ENCODE data around the gene GALNT18.

GALNT18 gene

DNA sequence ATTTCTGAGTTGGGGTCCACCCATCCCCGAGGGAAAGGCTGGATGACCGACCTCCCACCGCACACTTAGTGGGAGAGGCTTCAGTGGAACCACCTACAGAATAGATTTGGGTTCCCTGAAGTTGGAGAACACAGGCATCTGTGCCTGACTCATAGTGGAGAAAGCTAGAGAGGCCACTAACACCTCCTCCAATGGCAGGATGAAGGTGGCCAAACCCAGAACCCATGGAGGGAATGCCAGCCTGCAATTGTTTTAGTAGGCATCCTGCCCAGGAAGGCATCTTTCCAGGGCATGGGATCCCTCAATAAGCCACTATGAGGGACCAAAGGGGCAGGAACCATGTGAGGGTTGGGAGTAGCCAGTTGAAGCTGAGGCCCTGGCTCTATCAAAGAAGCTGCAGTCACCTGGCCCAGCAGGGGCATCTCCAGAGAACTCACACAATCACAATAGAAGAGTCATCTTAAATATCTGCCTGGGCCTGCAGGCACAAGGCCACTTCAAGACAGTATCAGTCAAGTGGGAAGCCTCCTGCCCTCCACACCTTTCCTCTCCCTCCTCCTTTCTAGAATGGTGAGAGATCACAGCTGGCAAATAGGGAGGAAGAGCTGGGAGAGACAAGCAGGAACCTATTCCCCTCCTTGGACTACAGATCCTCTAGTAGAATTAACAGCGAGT lies 144.7 kb downstream of the GALNT18 start:
- Histone ChIP-seq H3K27me3 (ENCODE audit: control insufficient read depth, insufficient read depth, low read length) (no peaks in the 10 kb centered on the region), H3K9me3 (ENCODE audit: control insufficient read depth, insufficient read depth, low read length) (no peaks in the 10 kb centered on the region), H3K4me3 (ENCODE audit: low read depth, low read length) (no peak overlapping the region), H3K27ac (ENCODE audit: low read depth, low read length) (no peak overlapping the region), H3K4me1 (ENCODE audit: control insufficient read depth, insufficient read depth, low read length) (peaks cover 16% of the 10 kb centered on the region), H3K9ac (ENCODE audit: low read depth, low read length) (no peak overlapping the region), H3K36me3 (ENCODE audit: control insufficient read depth, insufficient read depth, low read length) (no peaks in the 10 kb centered on the region)

- Histone ChIP-seq H3K36me3 (ENCODE audit: control insufficient read depth, insufficient read depth, low read length) (no peaks in the 10 kb centered on the region), H3K9me3 (ENCODE audit: control insufficient read depth, insufficient read depth, low read length) (no peaks in the 10 kb centered on the region), H3K27ac (ENCODE audit: low read depth, low read length) (no peak overlapping the region), H3K4me3 (ENCODE audit: low read depth, low read length) (no peak overlapping the region), H3K27me3 (ENCODE audit: control insufficient read depth, insufficient read depth, low read length) (no peaks in the 10 kb centered on the region), H3K4me1 (ENCODE audit: control insufficient read depth, insufficient read depth, low read length) (peaks cover 16% of the 10 kb centered on the region), H3K9ac (ENCODE audit: low read depth, low read length) (no peak overlapping the region)
These were observed 145.3 kb downstream of the GALNT18 start for GRCh38 chr11:11476499-11476898.

DNA sequence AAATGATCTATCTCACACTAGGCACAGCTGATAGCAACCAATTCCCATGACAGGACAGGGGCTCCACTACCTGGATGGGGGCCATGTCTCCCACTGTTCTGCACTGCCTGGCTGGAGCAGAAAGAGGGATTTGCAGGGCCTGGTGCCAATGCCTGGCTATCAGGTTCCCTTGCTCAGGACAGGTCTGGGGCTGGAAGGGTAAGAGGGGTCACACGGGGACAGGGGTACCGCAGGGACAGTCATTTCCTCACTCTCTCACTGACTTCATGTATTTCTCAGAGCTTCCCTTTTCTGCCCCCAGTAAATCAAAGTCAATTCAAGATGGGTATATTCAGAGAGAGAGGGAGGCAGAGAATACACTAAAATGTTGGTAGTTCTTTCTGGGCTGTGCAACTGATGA lies 149.7 kb downstream of the GALNT18 start:
- Histone ChIP-seq H3K27ac (ENCODE audit: low read depth, low read length) (no peak overlapping the region), H3K4me3 (ENCODE audit: low read depth, low read length) (no peak overlapping the region), H3K27me3 (ENCODE audit: control insufficient read depth, insufficient read depth, low read length) (no peaks in the 10 kb centered on the region), H3K36me3 (ENCODE audit: control insufficient read depth, insufficient read depth, low read length) (no peaks in the 10 kb centered on the region), H3K9ac (ENCODE audit: low read depth, low read length) (no peak overlapping the region), H3K4me1 (ENCODE audit: control insufficient read depth, insufficient read depth, low read length) (peaks cover 8% of the 10 kb centered on the region), H3K9me3 (ENCODE audit: control insufficient read depth, insufficient read depth, low read length) (no peaks in the 10 kb centered on the region)

GRCh38 chr11:11471201-11471600 lies 150.6 kb downstream of the GALNT18 start:
- H3K9ac ChIP-seq (ENCODE audit: low read depth, low read length), result no peak overlapping the region
- H3K27me3 ChIP-seq (ENCODE audit: control insufficient read depth, insufficient read depth, low read length), result no peaks in the 10 kb centered on the region
- no peak overlapping the region for H3K4me3 ChIP-seq (ENCODE audit: low read depth, low read length)
- H3K9me3 ChIP-seq (ENCODE audit: control insufficient read depth, insufficient read depth, low read length), result no peaks in the 10 kb centered on the region
- H3K36me3 ChIP-seq (ENCODE audit: control insufficient read depth, insufficient read depth, low read length), result no peaks in the 10 kb centered on the region
- no peak overlapping the region for H3K27ac ChIP-seq (ENCODE audit: low read depth, low read length)
- peaks cover 8% of the 10 kb centered on the region for H3K4me1 ChIP-seq (ENCODE audit: control insufficient read depth, insufficient read depth, low read length)

- peaks cover 8% of the 10 kb centered on the region for H3K4me1 ChIP-seq (ENCODE audit: control insufficient read depth, insufficient read depth, low read length)
- H3K27me3 ChIP-seq (ENCODE audit: control insufficient read depth, insufficient read depth, low read length), result no peaks in the 10 kb centered on the region
- H3K9ac ChIP-seq (ENCODE audit: low read depth, low read length), result no peak overlapping the region
- no peaks in the 10 kb centered on the region for H3K9me3 ChIP-seq (ENCODE audit: control insufficient read depth, insufficient read depth, low read length)
- H3K4me3 ChIP-seq (ENCODE audit: low read depth, low read length), result no peak overlapping the region
- H3K36me3 ChIP-seq (ENCODE audit: control insufficient read depth, insufficient read depth, low read length), result no peaks in the 10 kb centered on the region
- no peak overlapping the region for H3K27ac ChIP-seq (ENCODE audit: low read depth, low read length)
These were observed 152.9 kb downstream of the GALNT18 start for GRCh38 chr11:11468954-11469353.

GRCh38 chr11:11467312-11467711 lies 154.5 kb downstream of the GALNT18 start:
- no peaks in the 10 kb centered on the region for H3K27me3 ChIP-seq (ENCODE audit: control insufficient read depth, insufficient read depth, low read length)
- H3K36me3 ChIP-seq (ENCODE audit: control insufficient read depth, insufficient read depth, low read length), result no peaks in the 10 kb centered on the region
- H3K27ac ChIP-seq (ENCODE audit: low read depth, low read length), result no peak overlapping the region
- no peaks in the 10 kb centered on the region for H3K9me3 ChIP-seq (ENCODE audit: control insufficient read depth, insufficient read depth, low read length)
- H3K9ac ChIP-seq (ENCODE audit: low read depth, low read length), result no peak overlapping the region
- H3K4me3 ChIP-seq (ENCODE audit: low read depth, low read length), result no peak overlapping the region
- no peaks in the 10 kb centered on the region for H3K4me1 ChIP-seq (ENCODE audit: control insufficient read depth, insufficient read depth, low read length)

- no peaks in the 10 kb centered on the region for H3K4me1 ChIP-seq (ENCODE audit: control insufficient read depth, insufficient read depth, low read length)
- H3K36me3 ChIP-seq (ENCODE audit: control insufficient read depth, insufficient read depth, low read length), result no peaks in the 10 kb centered on the region
- no peak overlapping the region for H3K27ac ChIP-seq (ENCODE audit: low read depth, low read length)
- no peaks in the 10 kb centered on the region for H3K27me3 ChIP-seq (ENCODE audit: control insufficient read depth, insufficient read depth, low read length)
- H3K9me3 ChIP-seq (ENCODE audit: control insufficient read depth, insufficient read depth, low read length), result no peaks in the 10 kb centered on the region
- no peak overlapping the region for H3K4me3 ChIP-seq (ENCODE audit: low read depth, low read length)
- H3K9ac ChIP-seq (ENCODE audit: low read depth, low read length), result no peak overlapping the region
These were observed 157.2 kb downstream of the GALNT18 start for GRCh38 chr11:11464555-11464954.

DNA sequence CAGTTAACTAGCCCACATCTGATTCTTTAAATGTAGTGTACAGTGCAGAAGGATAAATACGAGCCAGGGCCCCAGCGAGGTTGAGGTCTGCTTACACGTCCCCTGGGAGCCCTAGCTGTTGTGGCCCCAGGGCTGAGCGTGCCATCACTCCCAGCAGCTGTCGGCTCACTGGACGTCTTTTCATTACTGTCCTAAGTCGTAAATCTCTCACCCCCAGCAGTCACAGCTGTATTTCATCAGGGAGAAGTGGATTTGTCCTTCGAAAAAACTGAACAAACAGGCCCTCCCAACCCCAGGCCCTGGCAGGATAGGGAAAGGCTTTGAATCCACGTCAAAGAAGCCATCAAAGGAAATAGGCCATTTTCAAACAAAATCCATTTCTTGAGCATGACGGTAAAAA lies 158.4 kb downstream of the GALNT18 start:
- Histone ChIP-seq H3K36me3 (ENCODE audit: control insufficient read depth, insufficient read depth, low read length) (no peaks in the 10 kb centered on the region), H3K27me3 (ENCODE audit: control insufficient read depth, insufficient read depth, low read length) (no peaks in the 10 kb centered on the region), H3K4me3 (ENCODE audit: low read depth, low read length) (no peak overlapping the region), H3K4me1 (ENCODE audit: control insufficient read depth, insufficient read depth, low read length) (no peaks in the 10 kb centered on the region), H3K9ac (ENCODE audit: low read depth, low read length) (no peak overlapping the region), H3K9me3 (ENCODE audit: control insufficient read depth, insufficient read depth, low read length) (no peaks in the 10 kb centered on the region), H3K27ac (ENCODE audit: low read depth, low read length) (no peak overlapping the region)

DNA sequence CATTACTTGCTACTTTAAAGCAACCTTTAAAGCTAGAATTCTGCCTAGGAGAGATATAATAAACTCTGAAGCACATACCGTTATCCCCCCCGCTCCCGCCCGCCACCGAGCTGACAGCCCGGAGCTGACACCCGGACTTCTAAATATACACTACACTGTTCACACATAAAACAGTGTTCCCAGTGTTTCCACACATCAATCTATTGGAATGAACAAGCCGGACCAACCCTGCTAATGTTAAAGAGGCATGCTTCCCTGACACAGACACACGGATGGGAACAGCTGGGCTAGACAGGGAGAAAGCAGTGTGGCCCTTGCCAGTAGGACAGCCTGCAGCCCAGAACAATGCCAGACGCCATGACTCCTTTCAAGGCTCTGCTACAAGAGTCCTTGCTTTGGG lies 160.3 kb downstream of the GALNT18 start:
- Histone ChIP-seq H3K9me3 (ENCODE audit: control insufficient read depth, insufficient read depth, low read length) (no peaks in the 10 kb centered on the region), H3K27me3 (ENCODE audit: control insufficient read depth, insufficient read depth, low read length) (no peaks in the 10 kb centered on the region), H3K9ac (ENCODE audit: low read depth, low read length) (no peak overlapping the region), H3K4me1 (ENCODE audit: control insufficient read depth, insufficient read depth, low read length) (no peaks in the 10 kb centered on the region), H3K4me3 (ENCODE audit: low read depth, low read length) (no peak overlapping the region), H3K27ac (ENCODE audit: low read depth, low read length) (no peak overlapping the region), H3K36me3 (ENCODE audit: control insufficient read depth, insufficient read depth, low read length) (no peaks in the 10 kb centered on the region)

- Histone ChIP-seq H3K4me3 (ENCODE audit: low read depth, low read length) (no peak overlapping the region), H3K27me3 (ENCODE audit: control insufficient read depth, insufficient read depth, low read length) (no peaks in the 10 kb centered on the region), H3K27ac (ENCODE audit: low read depth, low read length) (no peak overlapping the region), H3K9me3 (ENCODE audit: control insufficient read depth, insufficient read depth, low read length) (no peaks in the 10 kb centered on the region), H3K4me1 (ENCODE audit: control insufficient read depth, insufficient read depth, low read length) (no peaks in the 10 kb centered on the region), H3K36me3 (ENCODE audit: control insufficient read depth, insufficient read depth, low read length) (no peaks in the 10 kb centered on the region), H3K9ac (ENCODE audit: low read depth, low read length) (no peak overlapping the region)
These were observed 162.2 kb downstream of the GALNT18 start for GRCh38 chr11:11459578-11459977.

DNA sequence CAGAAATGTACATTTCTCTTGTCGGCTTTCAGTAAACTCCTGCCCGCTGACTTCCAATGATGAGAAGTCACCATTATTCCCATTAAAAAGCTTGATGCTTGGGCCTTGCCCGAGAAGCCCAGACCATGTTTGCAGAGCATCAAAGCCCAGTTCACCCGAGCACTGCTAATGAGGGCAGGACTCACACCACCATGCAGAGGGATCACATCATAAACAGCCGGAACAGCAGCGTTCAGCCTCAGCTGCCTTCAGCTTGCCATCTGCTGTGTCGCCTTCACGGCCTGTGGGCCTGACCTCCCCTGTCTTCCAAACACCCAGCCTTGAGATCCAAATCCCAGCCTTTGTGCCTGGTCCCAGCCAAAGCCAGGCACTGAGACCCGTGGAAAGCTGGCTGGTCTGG lies 163.3 kb downstream of the GALNT18 start:
- Histone ChIP-seq H3K4me1 (ENCODE audit: control insufficient read depth, insufficient read depth, low read length) (no peaks in the 10 kb centered on the region), H3K9ac (ENCODE audit: low read depth, low read length) (no peak overlapping the region), H3K4me3 (ENCODE audit: low read depth, low read length) (no peak overlapping the region), H3K36me3 (ENCODE audit: control insufficient read depth, insufficient read depth, low read length) (no peaks in the 10 kb centered on the region), H3K27me3 (ENCODE audit: control insufficient read depth, insufficient read depth, low read length) (no peaks in the 10 kb centered on the region), H3K27ac (ENCODE audit: low read depth, low read length) (no peak overlapping the region), H3K9me3 (ENCODE audit: control insufficient read depth, insufficient read depth, low read length) (no peaks in the 10 kb centered on the region)

- Histone ChIP-seq H3K9me3 (ENCODE audit: control insufficient read depth, insufficient read depth, low read length) (no peaks in the 10 kb centered on the region), H3K27me3 (ENCODE audit: control insufficient read depth, insufficient read depth, low read length) (no peaks in the 10 kb centered on the region), H3K4me3 (ENCODE audit: low read depth, low read length) (no peak overlapping the region), H3K4me1 (ENCODE audit: control insufficient read depth, insufficient read depth, low read length) (no peaks in the 10 kb centered on the region), H3K27ac (ENCODE audit: low read depth, low read length) (no peak overlapping the region), H3K36me3 (ENCODE audit: control insufficient read depth, insufficient read depth, low read length) (no peaks in the 10 kb centered on the region), H3K9ac (ENCODE audit: low read depth, low read length) (no peak overlapping the region)
These were observed 163.8 kb downstream of the GALNT18 start for GRCh38 chr11:11458001-11458400.
